Lower leg skin (tissue), 4 donors: ENCODE data around the gene RIC8A. TPM values are rescaled to one million over a fixed set of nuclear protein-coding genes. Genes with fewer than 3 reads are reported as not detected.

Experiments
- DNase-seq, 2 donors: peaks; one replicate each; pipeline ENCODE4 v3.0.0-alpha.2; 2019; ENCODE audit warnings: low spot score in 2 of 2
- H3K4me3 ChIP-seq: fragments of 200-600 bp; sonication (generic); 2 replicates; pipeline ENCODE4 v1.5.1; 2017; ENCODE audit warnings: mild to moderate bottlenecking, low read depth; ENCODE audit not compliant: poor library complexity, severe bottlenecking
- POLR2A ChIP-seq, 2 donors: fragments of 450-650 bp; IDR thresholded peaks; one replicate each; pipeline ENCODE4 v1.6.1; 2016 to 2017; ENCODE audit warnings: antibody characterized with exemption in 2 of 2, mild to moderate bottlenecking in 1 of 2, moderate library complexity in 1 of 2
- WGBS, 2 donors: methylation state at CpG; one replicate each; pipeline ENCODE4 v1.1.5; 2018; 5-methylcytosine and 5-hydroxymethylcytosine counted together
- intact Hi-C: fragments of 100-400 bp; cut with DNase I; formaldehyde crosslinking; loops from one replicate; pipeline ENCODE4 v1.15.0; 2023; ENCODE audit warnings: low total_unique reads
- total RNA-seq, 4 donors: library from RNA; depleted of rRNA; stranded (reverse); fragments of >200 nt; gene quantifications; one replicate each; pipeline ENCODE4 v1.1.0, GENCODE V29; 2016
- TF ChIP-seq, protein P1 (sequence below), 3 donors: fragments of 450-650 bp; IDR thresholded peaks; one replicate each; pipeline ENCODE4 v1.5.1; 2016; ENCODE audit warnings: antibody characterized with exemption in 3 of 3, mild to moderate bottlenecking in 3 of 3, moderate library complexity in 2 of 3

The RIC8A gene
- total RNA-seq, 4 donors from 2014 or later, result 58.0 to 91.2 (median 66.9) TPM

DNA sequence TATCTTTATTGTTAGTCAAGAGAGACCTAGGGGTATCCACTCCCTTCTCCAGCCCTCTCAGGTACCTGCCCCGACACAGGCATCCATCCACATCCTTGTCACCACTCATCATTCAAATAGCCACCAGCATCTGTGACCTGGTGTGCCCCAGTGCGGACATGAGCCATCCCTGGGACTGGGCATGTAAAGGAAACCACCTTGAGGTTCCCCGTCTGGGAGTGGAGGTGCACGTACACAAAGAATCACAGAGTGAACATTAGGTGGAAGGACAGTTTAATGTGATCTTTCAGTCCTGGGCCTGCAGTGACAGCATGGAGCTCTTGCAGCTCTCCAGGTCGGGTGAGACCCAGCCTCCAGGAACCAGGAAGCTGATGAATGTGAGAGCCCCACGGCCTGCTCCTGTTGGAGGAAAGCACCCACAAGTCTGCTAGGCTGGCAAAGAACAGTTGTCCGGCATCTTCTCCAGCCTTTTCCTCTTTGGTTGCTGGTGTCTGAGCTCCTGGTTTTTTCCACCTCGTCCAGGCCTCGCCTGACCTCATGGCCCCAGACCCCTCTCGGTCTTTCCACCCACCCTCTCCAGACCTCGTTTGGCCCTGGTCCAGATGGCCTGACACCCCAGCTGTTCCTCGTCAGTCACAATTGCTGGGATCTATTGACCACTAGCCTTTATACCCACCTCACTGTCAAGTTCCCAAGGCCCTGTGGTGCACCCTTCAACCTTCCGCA is 45.8 kb downstream of the RIC8A start:
- DNase-seq, result peak in 1 of 2 donors; percentile 82
- intact Hi-C loops, result loop anchor here (10.0 kb wide), 1 partner anchor 101 kb away; no protein-coding TSS in a partner anchor
- no peak overlapping the region for H3K4me3 ChIP-seq
- TF ChIP-seq, protein P1, sequence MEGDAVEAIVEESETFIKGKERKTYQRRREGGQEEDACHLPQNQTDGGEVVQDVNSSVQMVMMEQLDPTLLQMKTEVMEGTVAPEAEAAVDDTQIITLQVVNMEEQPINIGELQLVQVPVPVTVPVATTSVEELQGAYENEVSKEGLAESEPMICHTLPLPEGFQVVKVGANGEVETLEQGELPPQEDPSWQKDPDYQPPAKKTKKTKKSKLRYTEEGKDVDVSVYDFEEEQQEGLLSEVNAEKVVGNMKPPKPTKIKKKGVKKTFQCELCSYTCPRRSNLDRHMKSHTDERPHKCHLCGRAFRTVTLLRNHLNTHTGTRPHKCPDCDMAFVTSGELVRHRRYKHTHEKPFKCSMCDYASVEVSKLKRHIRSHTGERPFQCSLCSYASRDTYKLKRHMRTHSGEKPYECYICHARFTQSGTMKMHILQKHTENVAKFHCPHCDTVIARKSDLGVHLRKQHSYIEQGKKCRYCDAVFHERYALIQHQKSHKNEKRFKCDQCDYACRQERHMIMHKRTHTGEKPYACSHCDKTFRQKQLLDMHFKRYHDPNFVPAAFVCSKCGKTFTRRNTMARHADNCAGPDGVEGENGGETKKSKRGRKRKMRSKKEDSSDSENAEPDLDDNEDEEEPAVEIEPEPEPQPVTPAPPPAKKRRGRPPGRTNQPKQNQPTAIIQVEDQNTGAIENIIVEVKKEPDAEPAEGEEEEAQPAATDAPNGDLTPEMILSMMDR (IDR thresholded peaks at IDR 0.05), result no peak
- TF ChIP-seq POLR2A (IDR thresholded peaks at IDR 0.05), result no peak
- 77 to 78% methylated on average over 13 of the region's 13 CpGs for WGBS, 2 donors

GRCh38 chr11:253886-254270 is 46.4 kb downstream of the RIC8A start:
- no peak for TF ChIP-seq POLR2A (IDR thresholded peaks at IDR 0.05)
- TF ChIP-seq, protein P1 (IDR thresholded peaks at IDR 0.05), result no peak
- WGBS, 2 donors, result 84 to 90% methylated on average over 5 of the region's 5 CpGs
- no peak overlapping the region for H3K4me3 ChIP-seq
- no peak for DNase-seq
- intact Hi-C loops, result loop anchor here (10.0 kb wide), 1 partner anchor 101 kb away; no protein-coding TSS in a partner anchor

DNA sequence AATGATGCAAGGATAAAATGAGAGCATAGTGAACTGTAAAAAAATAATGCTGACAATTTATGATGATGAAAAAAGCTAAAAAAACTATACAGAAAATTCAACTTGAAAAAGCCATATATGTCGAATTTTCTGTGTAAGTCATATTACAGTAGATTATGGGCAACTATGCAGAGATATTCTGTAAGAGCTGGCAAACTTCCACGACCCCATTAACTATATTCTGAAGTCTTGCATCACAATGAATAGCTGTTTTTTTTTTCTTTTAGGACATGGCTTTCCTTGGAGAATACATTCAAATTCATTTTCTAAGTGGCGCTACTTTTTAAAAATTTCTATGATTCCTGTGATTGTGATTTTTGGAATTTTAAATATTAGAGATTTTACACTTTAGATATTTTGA is 47.7 kb downstream of the RIC8A start:
- no peak for TF ChIP-seq POLR2A (IDR thresholded peaks at IDR 0.05)
- TF ChIP-seq, protein P1 (IDR thresholded peaks at IDR 0.05), result no peak
- DNase-seq, result no peak
- intact Hi-C loops, result loop anchor here (10.0 kb wide), 1 partner anchor 100 kb away; no protein-coding TSS in a partner anchor
- WGBS, 2 donors, result 52 to 58% methylated on average over 3 of the region's 3 CpGs
- no peak overlapping the region for H3K4me3 ChIP-seq

- DNase-seq, result no peak
- no peak for TF ChIP-seq POLR2A (IDR thresholded peaks at IDR 0.05)
- TF ChIP-seq, protein P1 (IDR thresholded peaks at IDR 0.05), result no peak
- intact Hi-C loops, result loop anchor here (10.0 kb wide), 1 partner anchor 99 kb away; no protein-coding TSS in a partner anchor
- H3K4me3 ChIP-seq, result no peak overlapping the region
- WGBS, 2 donors, result 94 to 95% methylated on average over 2 of the region's 2 CpGs
Measured at GRCh38 chr11:255816-256215, 48.3 kb downstream of the RIC8A start.

GRCh38 chr11:256952-257737 is 49.6 kb downstream of the RIC8A start:
- WGBS, 2 donors, result 79 to 83% methylated on average over 14 of the region's 14 CpGs
- intact Hi-C loops, result loop anchor here (10.0 kb wide), 1 partner anchor 98 kb away; no protein-coding TSS in a partner anchor
- no peak for TF ChIP-seq POLR2A (IDR thresholded peaks at IDR 0.05)
- TF ChIP-seq, protein P1 (IDR thresholded peaks at IDR 0.05), result no peak
- H3K4me3 ChIP-seq, result no peak overlapping the region
- no peak for DNase-seq
